Parathyroid adenoma (tissue), 2 donors: ENCODE data around the gene ENPP6.

Source experiments
- H2AFZ ChIP-seq: fragments of 300-600 bp; sonication (generic); one replicate; pipeline ENCODE4 v1.7.0; 2017; ENCODE audit warnings: antibody characterized with exemption, mild to moderate bottlenecking
- H3K27ac ChIP-seq: fragments of 300-600 bp; sonication (generic); one replicate; pipeline ENCODE4 v1.7.0; 2017
- H3K27me3 ChIP-seq: fragments of 300-600 bp; sonication (generic); one replicate; pipeline ENCODE4 v1.7.0; 2017; ENCODE audit warnings: low read length; ENCODE audit not compliant: control insufficient read depth, insufficient read depth
- H3K36me3 ChIP-seq: fragments of 300-600 bp; sonication (generic); one replicate; pipeline ENCODE4 v1.7.0; 2017; ENCODE audit warnings: low read length; ENCODE audit not compliant: control insufficient read depth, insufficient read depth
- H3K4me1 ChIP-seq: fragments of 300-600 bp; sonication (generic); one replicate; pipeline ENCODE4 v1.7.0; 2017; ENCODE audit warnings: control low read depth
- H3K4me2 ChIP-seq: fragments of 300-600 bp; sonication (generic); one replicate; pipeline ENCODE4 v1.7.0; 2017; ENCODE audit warnings: low read length
- H3K4me3 ChIP-seq: fragments of 300-600 bp; sonication (generic); one replicate; pipeline ENCODE4 v1.7.0; 2017; ENCODE audit warnings: low read depth, low read length
- H3K79me2 ChIP-seq: fragments of 300-600 bp; sonication (generic); one replicate; pipeline ENCODE4 v1.7.0; 2017; ENCODE audit warnings: control low read depth
- H3K9ac ChIP-seq: fragments of 300-600 bp; sonication (generic); one replicate; pipeline ENCODE4 v1.7.0; 2017; ENCODE audit warnings: mild to moderate bottlenecking
- H3K9me3 ChIP-seq: fragments of 300-600 bp; sonication (generic); one replicate; pipeline ENCODE4 v1.7.0; 2017; ENCODE audit warnings: low read length; ENCODE audit not compliant: control insufficient read depth
- TF ChIP-seq, protein P1 (sequence below): fragments of 300-600 bp; sonication (generic); IDR thresholded peaks from one replicate; pipeline ENCODE4 v1.7.0; 2017; ENCODE audit warnings: antibody characterized with exemption, mild to moderate bottlenecking
- donor health status: primary hyperparathyroidism.

Gene ENPP6

DNA sequence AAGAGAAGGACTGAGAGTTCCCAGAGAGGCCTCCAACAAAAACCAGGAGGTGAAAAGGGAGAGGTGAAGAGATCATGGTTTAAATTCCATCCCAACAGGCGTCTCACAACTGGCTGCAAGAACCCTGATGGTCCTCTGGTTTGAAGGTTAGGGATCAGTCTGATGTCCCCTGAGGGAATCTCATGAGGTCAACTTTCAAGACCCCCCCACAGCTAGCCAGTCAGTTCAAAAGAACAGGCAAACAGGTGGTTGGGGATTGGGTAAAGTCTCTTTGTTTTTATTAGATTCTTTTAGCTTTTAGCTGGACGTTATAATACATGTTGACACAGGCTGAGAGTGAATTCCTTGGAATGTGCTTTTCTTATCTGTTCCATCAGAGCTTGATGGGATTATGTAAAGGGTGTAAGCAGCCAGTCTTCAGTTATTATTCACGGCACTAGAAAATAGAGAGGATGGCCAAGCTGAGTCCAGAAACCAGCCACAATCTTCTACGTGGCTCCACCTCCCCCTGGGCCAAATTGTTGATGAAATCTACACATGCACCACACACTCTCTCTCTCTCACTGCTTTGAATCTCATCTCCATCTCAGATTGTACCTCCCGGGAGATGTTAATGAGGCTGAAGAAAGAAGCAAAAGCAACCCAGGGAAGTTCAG is 20.8 kb downstream of the ENPP6 start:
- TF ChIP-seq, protein P1, sequence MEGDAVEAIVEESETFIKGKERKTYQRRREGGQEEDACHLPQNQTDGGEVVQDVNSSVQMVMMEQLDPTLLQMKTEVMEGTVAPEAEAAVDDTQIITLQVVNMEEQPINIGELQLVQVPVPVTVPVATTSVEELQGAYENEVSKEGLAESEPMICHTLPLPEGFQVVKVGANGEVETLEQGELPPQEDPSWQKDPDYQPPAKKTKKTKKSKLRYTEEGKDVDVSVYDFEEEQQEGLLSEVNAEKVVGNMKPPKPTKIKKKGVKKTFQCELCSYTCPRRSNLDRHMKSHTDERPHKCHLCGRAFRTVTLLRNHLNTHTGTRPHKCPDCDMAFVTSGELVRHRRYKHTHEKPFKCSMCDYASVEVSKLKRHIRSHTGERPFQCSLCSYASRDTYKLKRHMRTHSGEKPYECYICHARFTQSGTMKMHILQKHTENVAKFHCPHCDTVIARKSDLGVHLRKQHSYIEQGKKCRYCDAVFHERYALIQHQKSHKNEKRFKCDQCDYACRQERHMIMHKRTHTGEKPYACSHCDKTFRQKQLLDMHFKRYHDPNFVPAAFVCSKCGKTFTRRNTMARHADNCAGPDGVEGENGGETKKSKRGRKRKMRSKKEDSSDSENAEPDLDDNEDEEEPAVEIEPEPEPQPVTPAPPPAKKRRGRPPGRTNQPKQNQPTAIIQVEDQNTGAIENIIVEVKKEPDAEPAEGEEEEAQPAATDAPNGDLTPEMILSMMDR = no peak
- no peaks in the 10 kb centered on the region for H3K4me1 ChIP-seq
- no peaks in the 10 kb centered on the region for H3K36me3 ChIP-seq
- no peak overlapping the region for H2AFZ ChIP-seq
- no peak overlapping the region for H3K27ac ChIP-seq
- no peak overlapping the region for H3K4me3 ChIP-seq
- H3K9me3 ChIP-seq = no peaks in the 10 kb centered on the region
- no peaks in the 10 kb centered on the region for H3K27me3 ChIP-seq
- H3K9ac ChIP-seq = no peak overlapping the region
- no peak overlapping the region for H3K4me2 ChIP-seq
- H3K79me2 ChIP-seq = no peaks in the 10 kb centered on the region

DNA sequence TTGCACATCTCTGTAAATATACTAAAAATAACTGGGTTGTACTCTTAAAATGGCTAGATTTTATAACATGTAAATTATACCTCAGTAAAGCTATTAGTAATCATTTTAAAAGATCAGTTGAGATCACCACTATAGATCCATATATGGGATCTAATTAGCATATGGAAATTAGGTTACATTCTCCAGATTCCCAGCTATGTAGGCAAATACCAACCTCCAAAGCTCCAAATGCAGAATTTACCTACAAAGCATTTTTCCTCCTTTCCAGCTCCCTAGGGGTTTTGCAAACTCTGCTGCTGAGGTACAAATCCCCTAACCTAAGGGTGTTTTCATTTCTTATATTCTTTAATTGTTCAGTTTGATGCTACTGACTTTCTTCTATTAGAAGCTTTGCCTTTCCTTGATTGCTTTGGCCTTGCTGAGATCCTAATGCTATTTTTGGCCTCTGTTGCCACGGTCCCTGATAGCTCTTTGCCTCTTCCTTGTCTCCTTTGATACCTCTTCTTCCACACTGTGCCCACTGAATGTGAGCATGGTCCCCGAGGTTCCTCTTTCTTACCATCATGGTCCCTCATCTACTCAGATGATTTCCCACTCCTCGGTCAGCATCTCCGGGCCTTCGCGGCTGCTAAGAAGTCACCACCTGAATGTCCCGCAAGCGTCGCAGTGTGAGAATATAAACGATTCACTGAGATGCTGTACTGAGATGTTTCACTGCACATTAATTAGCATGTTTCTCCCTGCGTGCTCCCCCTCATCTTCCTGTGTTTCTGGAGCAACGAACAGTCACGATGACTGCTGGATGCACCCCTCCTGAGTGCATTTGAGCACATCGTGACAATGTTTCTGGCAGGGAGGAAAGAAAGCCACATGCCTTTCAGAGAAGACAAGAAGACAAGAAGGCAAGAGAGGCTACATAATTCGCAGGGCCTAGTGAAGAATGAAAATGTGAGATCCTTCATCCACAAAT is 23.8 kb downstream of the ENPP6 start:
- Histone ChIP-seq H3K27me3 (no peaks in the 10 kb centered on the region), H2AFZ (no peak overlapping the region), H3K27ac (no peak overlapping the region), H3K9ac (no peak overlapping the region), H3K4me2 (no peak overlapping the region), H3K36me3 (no peaks in the 10 kb centered on the region), H3K4me3 (no peak overlapping the region), H3K9me3 (no peaks in the 10 kb centered on the region), H3K4me1 (no peaks in the 10 kb centered on the region), H3K79me2 (no peaks in the 10 kb centered on the region)
- TF ChIP-seq, protein P1 = no peak

DNA sequence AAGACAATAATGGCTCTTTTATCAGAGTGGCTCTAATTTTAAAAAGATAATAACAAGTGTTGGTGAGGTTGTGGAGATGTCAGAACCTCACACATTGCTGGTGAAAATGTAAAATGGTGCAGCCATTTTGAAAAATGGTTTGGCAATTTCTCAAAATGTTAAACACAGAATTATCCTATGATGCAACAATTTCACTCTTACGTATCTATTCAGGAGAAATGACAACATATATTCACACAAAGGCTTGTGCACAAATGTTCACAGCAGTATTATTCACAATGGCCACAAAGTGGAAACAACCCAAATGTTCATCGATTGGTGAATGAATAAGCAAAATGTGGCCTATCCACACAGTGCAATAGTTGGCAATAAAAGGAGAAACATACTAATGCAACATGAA is 24.7 kb downstream of the ENPP6 start:
- no peak overlapping the region for H2AFZ ChIP-seq

DNA sequence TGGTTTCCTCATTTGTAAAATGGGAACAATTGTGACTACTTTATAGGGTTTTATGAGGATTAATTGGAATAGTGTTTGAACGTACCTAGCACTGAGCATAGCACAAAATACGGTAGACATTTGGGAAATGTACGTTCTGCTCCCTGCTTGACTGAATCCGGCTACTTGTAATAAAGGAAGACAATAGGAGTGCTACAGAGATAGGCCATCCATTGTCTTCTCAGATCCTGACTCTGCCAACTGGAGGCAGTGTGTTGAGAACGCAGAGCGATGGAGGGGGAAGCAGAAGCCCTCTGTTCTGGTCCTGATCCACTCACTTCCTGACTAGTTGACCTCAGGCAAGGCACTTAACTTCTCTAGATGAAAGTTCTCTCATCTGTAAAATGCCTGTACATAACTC is 26.4 kb downstream of the ENPP6 start:
- Histone ChIP-seq H3K27ac (no peak overlapping the region), H2AFZ (no peak overlapping the region), H3K9ac (no peak overlapping the region), H3K27me3 (no peaks in the 10 kb centered on the region), H3K4me1 (no peaks in the 10 kb centered on the region), H3K79me2 (no peaks in the 10 kb centered on the region), H3K4me3 (no peak overlapping the region), H3K36me3 (no peaks in the 10 kb centered on the region), H3K9me3 (no peaks in the 10 kb centered on the region), H3K4me2 (no peak overlapping the region)
- TF ChIP-seq, protein P1 = no peak

More for the DNA sequence above, 24.7 kb downstream of the ENPP6 start:
- Histone ChIP-seq H3K79me2 (no peaks in the 10 kb centered on the region), H3K4me3 (no peak overlapping the region), H3K4me1 (no peaks in the 10 kb centered on the region), H3K9me3 (no peaks in the 10 kb centered on the region), H3K36me3 (no peaks in the 10 kb centered on the region), H3K4me2 (no peak overlapping the region), H3K27me3 (no peaks in the 10 kb centered on the region), H3K27ac (no peak overlapping the region), H3K9ac (no peak overlapping the region)
- TF ChIP-seq, protein P1 = no peak
